HCT116 (cell line): ENCODE data around the gene SEMA3F. TPM values are rescaled to one million over a fixed set of nuclear protein-coding genes. Genes with fewer than 3 reads are reported as not detected.

Source experiments
- ATAC-seq: fragments of 200-7000 bp; cut with Tn5 transposase; 2 replicates; pipeline ENCODE4 v1.9.1; 2020; ENCODE audit warnings: mild to moderate bottlenecking, moderate library complexity
- BruUV-seq: library from RNA; stranded (reverse); fragments of 400-500 nt; replicated peaks from 2 replicates; lab custom pipeline; 2021; lab: Mats Ljungman, UMichigan
- CTCF ChIA-PET: fragments of 300-600 bp; sonication (Branson Sonifier 250); formaldehyde crosslinking; loops from one replicate; lab custom pipeline; 2021; ENCODE audit warnings: antibody characterized with exemption; lab: Charles Lee
- POLR2A ChIA-PET: fragments of 300-600, 350-600 bp; sonication (Branson Sonifier 250); formaldehyde crosslinking; loops from one replicate; lab custom pipeline; 2021; ENCODE audit warnings: antibody characterized with exemption; lab: Charles Lee
- RAD21 ChIA-PET, 2 experiments: fragments of 300-600 bp; sonication (Branson Sonifier 250); formaldehyde crosslinking; loops; one replicate each; lab custom pipeline; 2023; ENCODE audit warnings: low total read pairs in 2 of 2; ENCODE audit not compliant: uncharacterized antibody in 2 of 2, unreplicated experiment in 2 of 2, low non-redundant PET in 1 of 2; lab: Charles Lee
- DNase-seq: peaks from one replicate; pipeline ENCODE4 v3.0.0-alpha.2; 2010; ENCODE audit warnings: low read depth, low spot score
- H2AFZ ChIP-seq: fragments of 200-600 bp; shearing (Covaris generic), sonication (generic); 2 replicates; pipeline ENCODE4 v1.6.1; 2017; ENCODE audit warnings: low read depth, mixed run types, mixed read lengths, antibody characterized with exemption, low read length; ENCODE audit not compliant: poor library complexity, severe bottlenecking
- H3K27ac ChIP-seq: 2 replicates; pipeline ENCODE4 v1.5.1; 2012; ENCODE audit warnings: low read depth, low read length
- H3K27me3 ChIP-seq: fragments of 200-600 bp; sonication (generic); 2 replicates; pipeline ENCODE4 v1.6.1; 2016; ENCODE audit warnings: mixed run types, low read length, mixed read lengths; ENCODE audit not compliant: insufficient read depth
- H3K36me3 ChIP-seq, 2 experiments: fragments of 200-500 bp in 1 of 2; fragments of 200-600 bp in 1 of 2; sonication (Bioruptor generic) in 1 of 2; sonication (generic) in 1 of 2; 2 replicates each; pipeline versions ENCODE4 v1.5.1 to v1.6.1; 2014 to 2016; ENCODE audit warnings: low read length in 2 of 2, inconsistent platforms in 1 of 2, mixed read lengths in 1 of 2, mixed run types in 1 of 2; ENCODE audit not compliant: insufficient read depth in 2 of 2, control insufficient read depth in 1 of 2
- H3K4me1 ChIP-seq, 2 experiments: fragments of 200-600 bp in 1 of 2; sonication (generic) in 1 of 2; 2 replicates each; pipeline versions ENCODE4 v1.5.1 to v1.6.1; 2012 to 2017; ENCODE audit warnings: low read length in 2 of 2, inconsistent platforms in 1 of 2, mild to moderate bottlenecking in 1 of 2, mixed read lengths in 1 of 2, mixed run types in 1 of 2, moderate library complexity in 1 of 2; ENCODE audit not compliant: insufficient read depth in 2 of 2, control insufficient read depth in 1 of 2
- H3K4me2 ChIP-seq: fragments of 200-600 bp; sonication (generic); 2 replicates; pipeline ENCODE4 v1.6.1; 2017; ENCODE audit warnings: mixed run types, low read length, mixed read lengths
- H3K4me3 ChIP-seq, 2 experiments: fragments of 200-600 bp in 1 of 2; sonication (generic) in 1 of 2; replicated peaks in 1 of 2; 2 replicates each; pipeline ENCODE4 v1.5.1; 2011 to 2016; ENCODE audit warnings: low read length in 2 of 2, control low read depth in 1 of 2, low read depth in 1 of 2, mild to moderate bottlenecking in 1 of 2, mixed read lengths in 1 of 2, mixed run types in 1 of 2
- H3K79me2 ChIP-seq: fragments of 200-600 bp; sonication (generic); 2 replicates; pipeline ENCODE4 v1.6.1; 2017; ENCODE audit warnings: mild to moderate bottlenecking, mixed run types, low read length, moderate library complexity, mixed read lengths; ENCODE audit not compliant: insufficient read depth
- H3K9ac ChIP-seq: fragments of 200-600 bp; sonication (generic); 2 replicates; pipeline ENCODE4 v1.6.1; 2016; ENCODE audit warnings: low read length, mixed read lengths
- H3K9me2 ChIP-seq: fragments of 200-600 bp; sonication (generic), shearing (Covaris generic); 2 replicates; pipeline ENCODE4 v1.6.1; 2017; ENCODE audit warnings: mixed run types, mild to moderate bottlenecking, moderate library complexity; ENCODE audit not compliant: insufficient read depth
- H3K9me3 ChIP-seq, 2 experiments: fragments of 200-500 bp in 1 of 2; fragments of 200-600 bp in 1 of 2; sonication (Bioruptor generic) in 1 of 2; sonication (generic) in 1 of 2; 2 replicates each; pipeline ENCODE4 v1.6.1; 2014 to 2017; ENCODE audit warnings: low read length in 2 of 2, mixed read lengths in 2 of 2, inconsistent platforms in 1 of 2, low read depth in 1 of 2, mild to moderate bottlenecking in 1 of 2, mixed run types in 1 of 2, moderate library complexity in 1 of 2; ENCODE audit not compliant: control insufficient read depth in 1 of 2, insufficient read depth in 1 of 2
- H4K20me1 ChIP-seq: fragments of 200-600 bp; sonication (generic), shearing (Covaris generic); 2 replicates; pipeline ENCODE4 v1.6.1; 2017; ENCODE audit warnings: mixed run types, mild to moderate bottlenecking, moderate library complexity; ENCODE audit not compliant: insufficient read depth
- ATF3 ChIP-seq: IDR thresholded peaks from 2 replicates; pipeline ENCODE4 v1.6.1; 2012
- CBX3 ChIP-seq: IDR thresholded peaks from 2 replicates; pipeline ENCODE4 v1.6.1; 2012; ENCODE audit warnings: low read depth
- CEBPB ChIP-seq: IDR thresholded peaks from 2 replicates; pipeline ENCODE4 v1.6.1; 2012; ENCODE audit warnings: low read depth
- EGR1 ChIP-seq: IDR thresholded peaks from 2 replicates; pipeline ENCODE4 v1.6.1; 2012; ENCODE audit warnings: low read depth
- POLR2A ChIP-seq: IDR thresholded peaks from 2 replicates; pipeline ENCODE4 v1.7.0; 2011; ENCODE audit warnings: borderline replicate concordance; ENCODE audit not compliant: insufficient read depth, insufficient read length; ENCODE audit errors: extremely low read depth
- POLR2AphosphoS5 ChIP-seq: IDR thresholded peaks from 2 replicates; pipeline ENCODE4 v1.6.1; 2011; ENCODE audit warnings: mild to moderate bottlenecking, low read depth, low read length, moderate library complexity
- SIN3A ChIP-seq: IDR thresholded peaks from 2 replicates; pipeline ENCODE4 v1.6.1; 2012; ENCODE audit warnings: low read depth
- SP1 ChIP-seq: IDR thresholded peaks from 2 replicates; pipeline ENCODE4 v1.6.1; 2012; ENCODE audit warnings: low read depth
- TCF7L2 ChIP-seq: IDR thresholded peaks from 2 replicates; pipeline ENCODE4 v1.7.0; 2011; ENCODE audit warnings: borderline replicate concordance, inconsistent platforms; ENCODE audit not compliant: insufficient read depth, insufficient read length; ENCODE audit errors: extremely low read depth
- YY1 ChIP-seq: IDR thresholded peaks from 2 replicates; pipeline ENCODE4 v1.6.1; 2011; ENCODE audit warnings: low read length, low read depth, moderate library complexity, mild to moderate bottlenecking; ENCODE audit not compliant: insufficient replicate concordance; ENCODE audit errors: extremely low read depth
- ZBTB33 ChIP-seq: IDR thresholded peaks from 2 replicates; pipeline ENCODE4 v1.6.1; 2011; ENCODE audit warnings: mild to moderate bottlenecking, low read length, moderate library complexity; ENCODE audit not compliant: insufficient replicate concordance; ENCODE audit errors: extremely low read depth
- ZFX ChIP-seq: fragments of 450-650 bp; IDR thresholded peaks from 2 replicates; pipeline ENCODE4 v1.6.1; 2017
- ZNF274 ChIP-seq: fragments of 200-500 bp; sonication (Bioruptor generic); IDR thresholded peaks from 2 replicates; pipeline ENCODE4 v1.6.1; 2014; ENCODE audit warnings: mild to moderate bottlenecking, low read depth, low read length, inconsistent platforms
- intact Hi-C: fragments of 100-400 bp; cut with micrococcal nuclease; formaldehyde crosslinking; loops from 2 replicates; pipeline ENCODE4 v1.10.0; 2022
- total RNA-seq: library from RNA; stranded (reverse); gene quantifications from one replicate; pipeline ENCODE4 v1.2.1, GENCODE V29; 2021; ENCODE audit not compliant: unreplicated experiment
- TF ChIP-seq, protein P1 (sequence below): IDR thresholded peaks from 2 replicates; pipeline ENCODE4 v1.6.1; 2012
- TF ChIP-seq, protein P2 (sequence below), 3 experiments: fragments of 200-600 bp in 1 of 3; sonication (generic) in 1 of 3; IDR thresholded peaks in 2 of 3; conservative IDR thresholded peaks in 1 of 3; 2 replicates each; pipeline ENCODE4 v1.5.1; 2012 to 2017; ENCODE audit warnings: low read depth in 2 of 3, low read length in 2 of 3, antibody characterized with exemption in 1 of 3, borderline replicate concordance in 1 of 3, control low read depth in 1 of 3, mild to moderate bottlenecking in 1 of 3, mixed read lengths in 1 of 3, mixed run types in 1 of 3, moderate library complexity in 1 of 3; ENCODE audit not compliant: insufficient read depth in 1 of 3

Gene SEMA3F
- total RNA-seq, 1 experiment from 2014 or later, result 15.7 TPM

GRCh38 chr3:50155891-50156290 lies 767 bp downstream of the SEMA3F start:
- BruUV-seq, result no TSS peak
- no peak overlapping the region for H2AFZ ChIP-seq
- no peaks in the 10 kb centered on the region for H3K9me2 ChIP-seq
- ChIA-PET RAD21 (no interaction called here), POLR2A (no interaction called here), CTCF (no interaction called here)
- DNase-seq (no peak), ATAC-seq (no peak)
- TF ChIP-seq, protein P1, sequence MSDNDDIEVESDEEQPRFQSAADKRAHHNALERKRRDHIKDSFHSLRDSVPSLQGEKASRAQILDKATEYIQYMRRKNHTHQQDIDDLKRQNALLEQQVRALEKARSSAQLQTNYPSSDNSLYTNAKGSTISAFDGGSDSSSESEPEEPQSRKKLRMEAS, result no peak
- no peak for TF ChIP-seq ZNF274
- no peaks in the 10 kb centered on the region for H4K20me1 ChIP-seq
- intact Hi-C loops, result no loop called here
- peak overlapping the region; percentile 80; the same call in 1 of the 2 replicates for H3K27ac ChIP-seq
- H3K9me3 ChIP-seq, result no peaks in the 10 kb centered on the region
- H3K4me1 ChIP-seq, result peaks cover 11 to 45% of the 10 kb centered on the region in 2 experiments
- peak overlapping the region; percentile 65 for H3K9ac ChIP-seq
- no peaks in the 10 kb centered on the region for H3K27me3 ChIP-seq
- H3K79me2 ChIP-seq, result no peaks in the 10 kb centered on the region
- H3K4me3 ChIP-seq, result peak overlapping the region; percentile 56 to 67
- peak overlapping the region; percentile 78 for H3K4me2 ChIP-seq
- no peaks in the 10 kb centered on the region; a peak in 1 of 4 replicates for H3K36me3 ChIP-seq

- ChIA-PET CTCF (no interaction called here), RAD21 (no interaction called here), POLR2A (no interaction called here)
- H4K20me1 ChIP-seq, result no peaks in the 10 kb centered on the region
- H3K9ac ChIP-seq, result no peak overlapping the region
- H3K36me3 ChIP-seq, result no peaks in the 10 kb centered on the region; a peak in 1 of 4 replicates
- no peak for ATAC-seq
- H3K4me1 ChIP-seq, result peaks cover 14 to 55% of the 10 kb centered on the region in 2 experiments
- no peaks in the 10 kb centered on the region for H3K27me3 ChIP-seq
- no peak overlapping the region for H2AFZ ChIP-seq
- H3K9me3 ChIP-seq, result no peaks in the 10 kb centered on the region
- no TSS peak for BruUV-seq
- no peaks in the 10 kb centered on the region for H3K9me2 ChIP-seq
- peak overlapping the region in 1 of 2 experiments; percentile 67; a peak in 1 of 4 replicates for H3K4me3 ChIP-seq
- no peak for DNase-seq
- peak overlapping the region; percentile 78 for H3K4me2 ChIP-seq
- H3K79me2 ChIP-seq, result no peaks in the 10 kb centered on the region
- intact Hi-C loops, result no loop called here
- H3K27ac ChIP-seq, result no peak overlapping the region
- no peak for TF ChIP-seq ZFX
- TF ChIP-seq CBX3, result no peak
- TF ChIP-seq TCF7L2, result no peak
- no peak for TF ChIP-seq SP1
- no peak for TF ChIP-seq CEBPB
- no peak for TF ChIP-seq POLR2AphosphoS5
- TF ChIP-seq ZBTB33, result no peak
- no peak for TF ChIP-seq EGR1
- no peak for TF ChIP-seq ATF3
- TF ChIP-seq, protein P2, sequence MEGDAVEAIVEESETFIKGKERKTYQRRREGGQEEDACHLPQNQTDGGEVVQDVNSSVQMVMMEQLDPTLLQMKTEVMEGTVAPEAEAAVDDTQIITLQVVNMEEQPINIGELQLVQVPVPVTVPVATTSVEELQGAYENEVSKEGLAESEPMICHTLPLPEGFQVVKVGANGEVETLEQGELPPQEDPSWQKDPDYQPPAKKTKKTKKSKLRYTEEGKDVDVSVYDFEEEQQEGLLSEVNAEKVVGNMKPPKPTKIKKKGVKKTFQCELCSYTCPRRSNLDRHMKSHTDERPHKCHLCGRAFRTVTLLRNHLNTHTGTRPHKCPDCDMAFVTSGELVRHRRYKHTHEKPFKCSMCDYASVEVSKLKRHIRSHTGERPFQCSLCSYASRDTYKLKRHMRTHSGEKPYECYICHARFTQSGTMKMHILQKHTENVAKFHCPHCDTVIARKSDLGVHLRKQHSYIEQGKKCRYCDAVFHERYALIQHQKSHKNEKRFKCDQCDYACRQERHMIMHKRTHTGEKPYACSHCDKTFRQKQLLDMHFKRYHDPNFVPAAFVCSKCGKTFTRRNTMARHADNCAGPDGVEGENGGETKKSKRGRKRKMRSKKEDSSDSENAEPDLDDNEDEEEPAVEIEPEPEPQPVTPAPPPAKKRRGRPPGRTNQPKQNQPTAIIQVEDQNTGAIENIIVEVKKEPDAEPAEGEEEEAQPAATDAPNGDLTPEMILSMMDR (IDR thresholded peaks at IDR 0.05 in 2 of 3, conservative IDR thresholded peaks at IDR 0.05 in 1 of 3; ENCODE audit: borderline replicate concordance in 1 of 3, insufficient read depth in 1 of 3, low read depth in 2 of 3, low read length in 2 of 3), result no peak
- no peak for TF ChIP-seq SIN3A
- no peak for TF ChIP-seq YY1
- no peak for TF ChIP-seq POLR2A
These were observed 1.7 kb downstream of the SEMA3F start for GRCh38 chr3:50156549-50157493.
